ELR (cell line): ENCODE results near the gene EIF5A.

Experiments
- DNase-seq: peaks from one replicate; pipeline ENCODE4 v3.0.0-alpha.2; 2015; ENCODE audit warnings: low read depth

EIF5A gene

GRCh38 chr17:7306911-7307685, at the start of gene EIF5A:
Gene EIF5A, plus strand, starts transcription at chr17:7307628. Its CDS starts 2,008 bp downstream, at chr17:7309636.
- peak; percentile 100 for DNase-seq

GRCh38 chr17:7258731-7259554, 48.5 kb upstream of the EIF5A start:
- peak; percentile 28 for DNase-seq

GRCh38 chr17:7259555-7259889, 47.9 kb upstream of the EIF5A start:
- DNase-seq, result no peak

- no peak for DNase-seq
Observed at GRCh38 chr17:7260151-7260550, 47.3 kb upstream of the EIF5A start.

- no peak for DNase-seq
Observed at GRCh38 chr17:7260651-7261378, 46.6 kb upstream of the EIF5A start.

GRCh38 chr17:7261379-7262191, 45.8 kb upstream of the EIF5A start:
- DNase-seq, result no peak

- DNase-seq, result no peak
Observed at GRCh38 chr17:7262192-7262934, 45.1 kb upstream of the EIF5A start, which contains the start of gene CLDN7. Gene CLDN7, minus strand, starts transcription at chr17:7262478. Its CDS starts 435 bp downstream, at chr17:7262043.

GRCh38 chr17:7262935-7263800, 44.3 kb upstream of the EIF5A start:
- DNase-seq, result no peak

GRCh38 chr17:7263801-7264078, 43.7 kb upstream of the EIF5A start:
- no peak for DNase-seq

GRCh38 chr17:7266784-7267183, 40.6 kb upstream of the EIF5A start:
- peak; percentile 76 for DNase-seq

- DNase-seq, result no peak
Observed at GRCh38 chr17:7279448-7279847, 28.0 kb upstream of the EIF5A start.

GRCh38 chr17:7280519-7281073, 26.8 kb upstream of the EIF5A start:
- peak; percentile 86 for DNase-seq

- DNase-seq, result peak; percentile 97
Observed at GRCh38 chr17:7281074-7281952, 26.1 kb upstream of the EIF5A start, which contains the start of gene SLC2A4. Gene SLC2A4, plus strand, starts transcription at chr17:7281718. Its CDS starts 217 bp downstream, at chr17:7281935.

- DNase-seq, result no peak
Observed at GRCh38 chr17:7281953-7282751, 25.3 kb upstream of the EIF5A start.

- no peak for DNase-seq
Observed at GRCh38 chr17:7282752-7283321, 24.6 kb upstream of the EIF5A start.

- no peak for DNase-seq
Observed at GRCh38 chr17:7283471-7284216, 23.8 kb upstream of the EIF5A start.

GRCh38 chr17:7284911-7285310, 22.5 kb upstream of the EIF5A start:
- DNase-seq, result no peak
